HG03025 (cell line): Measurements from ENCODE around the gene AMPD1.

Source experiments
- ATAC-seq: cut with Tn5 transposase; IDR thresholded peaks from one replicate; pipeline ENCODE4 v1.9.1; 2021; ENCODE audit warnings: mild to moderate bottlenecking, moderate library complexity; ENCODE audit not compliant: unreplicated experiment, low FRiP score

The AMPD1 gene

GRCh38 chr1:114695430-114696058 lies at the start of gene AMPD1:
Gene AMPD1, minus strand, starts transcription at chr1:114695546. Its CDS starts 75 bp downstream, at chr1:114695471.
- ATAC-seq: no peak

DNA sequence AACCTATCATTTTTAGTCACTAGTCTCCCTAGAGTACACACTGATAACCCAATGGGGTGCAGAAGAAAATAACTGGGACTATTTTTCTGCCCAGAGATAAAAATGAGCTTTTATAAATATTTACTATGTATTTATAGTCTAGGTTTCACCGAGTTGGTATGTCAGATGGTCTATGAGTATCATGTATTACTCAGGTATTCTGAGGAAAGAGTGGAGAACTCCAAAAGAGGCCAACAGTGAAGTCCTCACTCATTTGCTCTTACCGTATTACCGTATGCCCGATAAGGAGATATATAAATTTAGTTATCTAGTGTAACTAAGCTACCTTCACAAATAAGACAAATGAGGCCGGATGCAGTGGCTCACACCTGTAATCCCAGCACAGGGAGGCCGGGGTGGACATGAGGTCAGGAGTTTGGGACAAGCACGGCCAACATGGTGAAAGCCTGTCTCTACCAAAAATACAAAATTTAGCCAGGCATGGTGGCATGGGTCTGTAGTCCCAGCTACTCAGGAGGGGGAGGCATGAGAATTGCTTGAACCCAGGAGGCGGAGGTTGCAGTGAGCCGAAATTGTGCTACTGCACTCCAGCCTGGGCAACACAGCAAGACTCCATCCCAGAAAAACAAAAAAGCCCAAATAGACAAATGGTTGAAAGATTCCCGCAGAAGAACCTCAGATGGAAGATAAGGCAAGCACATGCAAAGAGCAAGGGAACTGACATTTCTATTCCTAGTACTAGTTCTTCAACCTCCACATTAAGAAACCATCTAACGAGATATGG lies 46.8 kb upstream of the AMPD1 start:
- no peak for ATAC-seq

GRCh38 chr1:114740331-114740730 lies 45.0 kb upstream of the AMPD1 start:
- ATAC-seq: no peak

GRCh38 chr1:114737314-114737849 lies 42.0 kb upstream of the AMPD1 start:
- no peak for ATAC-seq

DNA sequence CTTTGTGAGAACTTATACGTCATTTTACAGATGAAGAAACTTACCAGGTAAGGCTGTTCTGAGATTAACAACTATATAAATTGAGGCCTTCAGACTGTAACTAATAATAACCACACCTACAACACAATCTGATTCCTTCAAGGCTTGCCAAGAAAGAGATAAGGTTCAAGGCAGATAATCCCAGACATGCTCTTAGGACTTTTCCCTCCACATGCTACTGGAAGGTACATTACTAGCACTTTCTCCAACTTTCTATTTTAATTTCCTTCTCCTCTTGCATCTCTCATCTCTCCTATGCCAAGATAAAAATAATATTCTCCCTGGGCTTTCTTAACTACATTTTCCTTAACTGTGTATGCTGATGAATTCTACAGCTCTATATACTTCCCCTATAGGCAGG lies 40.1 kb upstream of the AMPD1 start:
- no peak for ATAC-seq

GRCh38 chr1:114729782-114730181 lies 34.4 kb upstream of the AMPD1 start:
- ATAC-seq: no peak

- ATAC-seq: no peak
Measured at GRCh38 chr1:114728553-114728952, 33.2 kb upstream of the AMPD1 start.

- ATAC-seq: no peak
Measured at GRCh38 chr1:114725230-114725629, 29.9 kb upstream of the AMPD1 start.

DNA sequence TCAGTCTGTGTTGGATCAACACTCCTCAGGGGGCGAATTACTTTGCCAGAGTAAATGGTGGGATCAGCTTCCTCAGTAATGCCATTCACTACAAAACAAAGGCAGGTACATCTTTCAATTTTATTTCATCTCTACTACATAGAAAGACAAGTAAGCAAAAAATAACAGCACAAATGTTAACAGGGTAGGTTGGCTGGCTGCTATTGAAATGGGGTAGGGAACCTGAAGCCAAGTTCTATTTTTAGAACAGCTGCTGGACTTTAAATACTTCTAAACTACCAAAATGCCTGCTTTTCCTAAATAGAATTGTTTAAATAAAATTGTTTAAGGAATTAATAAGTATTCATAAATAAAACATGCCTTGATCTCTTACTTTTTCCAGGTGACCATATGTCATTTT lies 28.6 kb upstream of the AMPD1 start:
- no peak for ATAC-seq

GRCh38 chr1:114723457-114723856 lies 28.1 kb upstream of the AMPD1 start:
- ATAC-seq: no peak

DNA sequence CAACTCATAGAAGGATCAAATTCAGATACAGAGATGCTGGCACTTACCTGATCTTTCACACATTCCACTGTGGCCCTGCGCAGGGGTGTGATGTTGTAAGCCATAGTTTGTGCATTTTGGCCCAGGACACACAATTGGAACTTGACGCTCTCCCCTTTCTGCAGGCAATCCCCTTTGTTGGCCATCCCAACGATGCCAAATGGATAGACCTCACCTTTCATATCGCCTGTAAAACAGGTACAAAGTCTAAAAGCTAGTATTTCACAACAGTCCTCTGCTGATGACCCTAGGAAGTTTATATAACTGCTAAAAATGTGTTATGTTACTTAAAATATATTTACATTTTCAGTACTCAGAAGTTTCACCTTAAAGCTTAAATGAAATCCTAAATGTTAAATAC lies 25.1 kb upstream of the AMPD1 start:
- no peak for ATAC-seq

GRCh38 chr1:114719424-114719787 lies 24.1 kb upstream of the AMPD1 start:
- ATAC-seq: no peak

GRCh38 chr1:114718661-114719423 lies 23.5 kb upstream of the AMPD1 start:
- ATAC-seq: no peak

GRCh38 chr1:114716304-114717170 lies 21.2 kb upstream of the AMPD1 start, which contains the start of gene NRAS:
Gene NRAS, minus strand, starts transcription at chr1:114716771. Its CDS starts 611 bp downstream, at chr1:114716160.
- ATAC-seq: peak; percentile 96

- no peak for ATAC-seq
Measured at GRCh38 chr1:114715952-114716303, 20.6 kb upstream of the AMPD1 start.

DNA sequence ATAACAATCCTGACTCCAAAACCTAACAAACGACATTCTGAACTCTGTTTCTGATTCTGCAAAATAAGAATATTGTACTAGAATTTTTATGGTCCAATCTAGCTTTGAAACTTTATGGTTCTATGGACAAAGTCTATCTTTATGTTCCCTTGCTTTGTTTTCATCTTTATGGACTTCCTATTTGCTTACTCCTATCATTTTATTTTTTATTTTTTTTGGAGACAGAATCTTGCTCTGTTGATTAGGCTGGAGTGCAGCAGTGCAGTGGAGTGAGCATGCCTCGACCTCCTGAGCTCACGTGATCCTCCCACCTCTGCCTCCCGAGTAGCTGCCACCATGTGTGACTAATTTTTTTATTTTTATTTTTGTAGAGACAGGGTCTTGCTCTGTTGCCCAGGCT lies 17.6 kb upstream of the AMPD1 start:
- ATAC-seq: no peak

GRCh38 chr1:114710360-114710759 lies 15.0 kb upstream of the AMPD1 start:
- no peak for ATAC-seq

GRCh38 chr1:114707604-114708003 lies 12.3 kb upstream of the AMPD1 start:
- no peak for ATAC-seq

GRCh38 chr1:114703242-114703641 lies 7.9 kb upstream of the AMPD1 start:
- no peak for ATAC-seq

- no peak for ATAC-seq
Measured at GRCh38 chr1:114702737-114703136, 7.4 kb upstream of the AMPD1 start.
